ENCODE results near the gene NNAT.

Gene NNAT

GRCh38 chr20:37566590-37567330, 45.7 kb downstream of the NNAT start:
- DNase-seq (ENCODE audit: low read depth in 2 of 2) = no peak

DNA sequence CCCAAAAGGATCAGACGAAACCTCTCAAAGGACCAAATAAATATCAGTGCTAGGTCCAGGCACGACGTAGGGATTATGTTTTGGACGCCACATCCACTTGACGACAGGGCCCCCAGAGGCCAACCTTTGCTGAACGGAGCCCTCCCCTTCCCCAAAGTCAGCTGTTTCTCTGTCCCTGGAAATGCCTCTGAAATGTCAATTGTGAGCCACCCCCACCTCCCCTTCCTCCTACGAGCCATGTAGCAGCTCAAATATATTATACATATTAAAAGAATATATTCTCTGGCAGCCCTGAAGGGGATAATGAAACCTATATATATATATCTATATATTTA, 46.2 kb downstream of the NNAT start:
- no peak for DNase-seq (ENCODE audit: low read depth in 2 of 2)

- DNase-seq (ENCODE audit: low read depth in 2 of 2) = no peak
Observed at GRCh38 chr20:37567671-37568588, 46.9 kb downstream of the NNAT start.

GRCh38 chr20:37570419-37570818, 49.4 kb downstream of the NNAT start:
- no peak for DNase-seq (ENCODE audit: low read depth in 2 of 2)

GRCh38 chr20:37571033-37571432, 50.0 kb downstream of the NNAT start:
- DNase-seq (ENCODE audit: low read depth in 2 of 2) = no peak
